Stimulated activated CD4-positive, alpha-beta T cell treated with anti-CD3 and anti-CD28 coated beads, Interleukin-12 subunit alpha, Interleukin-12 subunit beta, amount 100 ng/mL, for 24 hours (primary cell): ENCODE data around the gene FFAR1.

Experiments used
- DNase-seq, 2 experiments: peaks; one replicate each; pipeline ENCODE4 v3.0.0-alpha.2; 2020; ENCODE audit warnings: low read depth in 2 of 2

Gene FFAR1

GRCh38 chr19:35347171-35347929 lies at the start of gene FFAR1:
Gene FFAR1, plus strand, starts transcription at chr19:35347902. Its CDS starts 3,650 bp downstream, at chr19:35351552.
- peak; percentile 14 to 45 for DNase-seq

GRCh38 chr19:35297922-35298321 lies 49.8 kb upstream of the FFAR1 start:
- DNase-seq = no peak

- DNase-seq = no peak
Observed at GRCh38 chr19:35298561-35298972, 49.1 kb upstream of the FFAR1 start.

GRCh38 chr19:35299523-35300338 lies 48.0 kb upstream of the FFAR1 start:
- no peak for DNase-seq

- DNase-seq = no peak
Observed at GRCh38 chr19:35300339-35300649, 47.4 kb upstream of the FFAR1 start.

GRCh38 chr19:35301961-35302360 lies 45.7 kb upstream of the FFAR1 start:
- no peak for DNase-seq

- DNase-seq = no peak
Observed at GRCh38 chr19:35302446-35302845, 45.3 kb upstream of the FFAR1 start.

GRCh38 chr19:35303357-35303915 lies 44.3 kb upstream of the FFAR1 start:
- DNase-seq = no peak

- no peak for DNase-seq
Observed at GRCh38 chr19:35304036-35304435, 43.7 kb upstream of the FFAR1 start.

- no peak for DNase-seq
Observed at GRCh38 chr19:35305181-35305580, 42.5 kb upstream of the FFAR1 start.

GRCh38 chr19:35306473-35307246 lies 41.0 kb upstream of the FFAR1 start:
- DNase-seq = no peak

- no peak for DNase-seq
Observed at GRCh38 chr19:35307931-35308330, 39.8 kb upstream of the FFAR1 start.

GRCh38 chr19:35308910-35309309 lies 38.8 kb upstream of the FFAR1 start:
- DNase-seq = no peak

GRCh38 chr19:35309481-35310279 lies 38.0 kb upstream of the FFAR1 start:
- DNase-seq = no peak

GRCh38 chr19:35310331-35310730 lies 37.4 kb upstream of the FFAR1 start:
- DNase-seq = no peak

GRCh38 chr19:35310811-35311465 lies 36.8 kb upstream of the FFAR1 start:
- no peak for DNase-seq

GRCh38 chr19:35311901-35312665 lies 35.6 kb upstream of the FFAR1 start:
- no peak for DNase-seq

GRCh38 chr19:35313587-35313986 lies 34.1 kb upstream of the FFAR1 start:
- DNase-seq = no peak

GRCh38 chr19:35314031-35314430 lies 33.7 kb upstream of the FFAR1 start:
- DNase-seq = no peak
